Fibroblast of skin of scalp (primary cell): ENCODE results near the gene CD99. TPM values are rescaled to one million over a fixed set of nuclear protein-coding genes. Genes with fewer than 3 reads are reported as not detected.
"Not testable (repeated sequence)": the region's sequence is repeated elsewhere in the genome, so short reads cannot be mapped to it uniquely, and the experiment has no call there.

Experiments used
- DNase-seq: peaks from one replicate; pipeline ENCODE4 v3.0.0-alpha.2; 2013
- polyA plus RNA-seq, 2 experiments: library from polyadenylated mRNA; unstranded; fragments of 120-200 nt; gene quantifications; one replicate each; pipeline ENCODE4 v1.2.1, GENCODE V29; 2013; ENCODE audit not compliant: insufficient read length in 2 of 2

Gene CD99, protein sequence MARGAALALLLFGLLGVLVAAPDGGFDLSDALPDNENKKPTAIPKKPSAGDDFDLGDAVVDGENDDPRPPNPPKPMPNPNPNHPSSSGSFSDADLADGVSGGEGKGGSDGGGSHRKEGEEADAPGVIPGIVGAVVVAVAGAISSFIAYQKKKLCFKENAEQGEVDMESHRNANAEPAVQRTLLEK
- 737 TPM for polyA plus RNA-seq (2013, experiment 1 of 2; ENCODE audit: insufficient read length)
- polyA plus RNA-seq (2013, experiment 2 of 2; ENCODE audit: insufficient read length) = 687 TPM

DNA sequence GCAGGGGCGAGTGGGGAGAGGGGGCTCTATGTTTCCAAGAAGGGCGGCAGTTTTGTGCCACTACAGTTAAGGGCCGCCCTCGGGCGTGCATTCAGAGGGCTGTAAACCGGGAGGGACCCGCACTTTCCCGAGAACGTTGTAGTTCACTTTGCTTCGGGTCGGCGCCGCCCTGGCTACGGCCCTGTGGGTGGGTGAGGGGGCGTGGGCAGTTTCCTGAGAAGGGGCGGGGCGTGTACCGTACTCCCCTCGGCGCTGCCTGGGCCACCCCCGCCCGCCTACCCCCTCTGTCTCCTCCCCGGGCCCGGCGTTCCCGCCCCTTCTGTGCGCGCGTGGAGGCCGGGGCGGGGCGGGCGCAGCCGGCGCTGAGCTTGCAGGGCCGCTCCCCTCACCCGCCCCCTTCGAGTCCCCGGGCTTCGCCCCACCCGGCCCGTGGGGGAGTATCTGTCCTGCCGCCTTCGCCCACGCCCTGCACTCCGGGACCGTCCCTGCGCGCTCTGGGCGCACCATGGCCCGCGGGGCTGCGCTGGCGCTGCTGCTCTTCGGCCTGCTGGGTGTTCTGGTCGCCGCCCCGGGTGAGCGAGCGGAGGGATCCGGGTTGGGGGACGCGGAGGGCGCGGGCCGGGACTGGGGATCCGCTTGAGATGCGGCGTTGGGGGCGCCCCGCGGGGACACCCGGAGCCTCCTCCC, at the start of gene CD99:
Gene CD99, plus strand, starts transcription at position 440 of the 687 bp plus-strand sequence. Its CDS starts 66 bp downstream, at position 506.
- peak; percentile 93 for DNase-seq

DNA sequence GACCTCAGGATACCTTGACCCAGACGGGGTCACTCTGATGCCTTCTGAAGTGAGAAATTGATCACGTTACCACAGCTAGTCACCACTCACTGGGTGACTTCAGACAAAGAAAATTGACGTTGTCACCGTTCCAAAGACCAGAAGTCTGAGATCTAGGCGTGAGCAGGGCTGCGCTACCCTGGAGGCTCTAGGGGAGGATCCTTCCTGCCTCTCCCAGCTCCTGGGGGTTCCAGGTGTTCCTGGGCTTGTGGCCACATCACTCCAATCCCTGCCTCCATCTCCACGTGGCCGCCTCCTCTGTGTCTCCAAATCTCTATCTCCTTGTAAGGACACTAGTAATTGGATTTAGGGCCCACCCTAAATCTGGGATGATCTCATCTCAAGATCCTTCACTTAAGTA, 48.9 kb upstream of the CD99 start:
- DNase-seq = no peak

DNA sequence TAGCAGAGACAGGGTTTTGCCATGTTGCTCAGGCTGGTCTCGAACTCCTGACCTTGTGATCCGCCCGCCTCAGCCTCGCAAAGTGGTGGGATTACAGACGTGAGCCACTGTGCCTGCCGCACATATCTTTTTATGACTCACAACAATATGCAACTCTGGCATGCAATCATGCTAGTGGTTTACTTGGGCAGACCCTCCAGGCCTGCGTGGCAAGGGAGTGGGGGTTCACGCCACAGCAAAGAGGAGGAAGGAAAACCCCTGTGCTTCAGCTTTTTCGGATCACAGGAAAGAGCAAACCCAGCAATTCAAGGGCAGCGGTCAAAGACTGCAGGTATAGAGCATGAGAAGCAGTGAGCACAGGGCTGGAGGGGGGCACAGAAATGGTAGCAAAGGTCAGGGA, 48.3 kb upstream of the CD99 start:
- no peak for DNase-seq

DNA sequence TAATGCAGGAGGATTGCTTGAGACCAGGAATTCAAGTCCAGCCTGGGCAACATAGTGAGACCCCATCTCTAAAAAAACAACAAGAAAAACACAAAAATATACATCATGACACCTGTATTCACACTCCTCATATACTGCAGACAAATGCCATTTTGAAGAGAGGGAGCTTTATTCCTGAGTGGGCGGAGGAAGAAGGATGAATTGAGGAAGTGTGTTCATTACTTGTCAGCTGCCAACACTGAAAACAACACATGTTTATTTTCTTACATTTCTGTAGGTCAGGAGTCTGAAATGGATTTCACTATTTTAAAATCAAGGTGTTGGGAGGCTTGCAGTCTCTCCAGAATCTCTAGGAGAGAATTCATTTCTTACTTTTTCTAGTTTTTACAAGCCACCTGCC, 47.2 kb upstream of the CD99 start:
- no peak for DNase-seq

DNA sequence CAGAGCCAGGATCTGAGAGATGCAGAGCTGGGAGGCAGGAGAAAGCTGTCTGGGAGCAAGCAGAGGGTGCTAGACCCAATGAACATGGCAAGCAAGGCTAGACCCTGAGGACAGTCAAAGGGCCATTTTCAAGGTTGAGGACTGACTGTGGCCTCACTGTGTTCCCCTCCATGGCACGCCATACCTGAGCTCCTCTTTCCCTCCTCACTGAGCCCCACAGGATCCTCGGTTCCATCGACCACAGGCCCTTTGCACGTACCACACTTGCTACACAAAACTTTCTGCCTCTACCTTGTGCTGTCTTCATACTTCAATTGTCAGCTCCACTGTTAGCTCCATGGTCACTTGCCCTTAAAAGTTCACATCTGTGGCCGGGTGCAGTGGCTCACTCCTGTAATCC, 45.5 kb upstream of the CD99 start:
- DNase-seq = no peak

DNA sequence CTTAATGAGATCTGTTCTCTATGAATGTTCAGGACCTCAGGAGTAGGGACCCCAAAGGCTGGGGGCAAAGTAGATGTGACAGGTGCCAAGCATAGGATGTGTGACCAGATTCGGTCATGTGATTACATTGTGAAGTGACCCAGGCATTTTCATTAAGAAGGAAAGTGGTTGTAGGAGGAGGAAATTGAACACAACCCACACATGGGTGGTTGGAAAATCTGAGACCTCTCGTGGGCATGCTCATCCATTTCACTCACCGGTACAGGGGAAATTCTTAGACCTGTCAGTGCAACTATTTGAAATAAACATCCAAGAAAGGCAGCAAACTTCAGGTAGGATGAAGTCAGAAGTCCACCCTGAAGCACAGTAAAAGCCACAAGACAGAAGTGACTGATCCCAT, 43.5 kb upstream of the CD99 start:
- no peak for DNase-seq

DNA sequence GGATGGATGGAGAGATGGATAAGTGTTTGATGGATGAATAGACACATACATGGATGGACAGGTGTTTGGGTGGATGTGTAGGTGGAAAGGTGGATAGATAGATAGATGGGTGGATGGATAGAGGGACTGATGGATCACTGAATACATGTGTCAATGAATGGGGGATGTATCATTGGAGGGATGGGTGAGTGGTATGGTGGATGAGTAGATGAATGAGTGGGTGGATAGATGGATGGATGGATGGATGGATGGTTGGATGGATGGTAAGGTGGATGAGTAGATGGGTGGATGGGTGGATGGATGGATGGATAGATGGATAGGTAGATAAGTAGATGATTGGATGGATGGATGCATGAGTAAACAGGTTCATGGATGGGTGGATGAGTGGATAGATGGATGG, 41.1 kb upstream of the CD99 start:
- DNase-seq = no peak

DNA sequence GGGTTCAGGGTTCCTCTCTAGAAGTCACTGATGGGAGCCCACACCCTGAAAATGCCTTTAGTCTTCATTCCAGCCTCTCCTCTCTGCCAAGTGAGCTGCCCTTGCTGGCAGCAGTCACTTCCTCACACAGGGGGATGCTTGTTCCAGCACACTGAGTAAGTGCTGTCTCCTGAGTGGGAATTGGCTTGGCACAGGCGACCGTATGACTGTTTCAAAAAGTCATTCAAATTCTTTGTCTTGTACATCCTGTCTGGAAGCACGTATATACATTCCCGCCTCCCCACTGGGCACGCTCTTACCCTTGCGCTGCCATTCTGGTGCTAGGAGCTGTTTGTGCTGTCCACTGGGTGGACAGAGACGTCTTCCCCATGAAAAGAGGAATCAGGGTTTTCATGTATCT, 40.2 kb upstream of the CD99 start:
- peak; percentile 61 for DNase-seq

DNA sequence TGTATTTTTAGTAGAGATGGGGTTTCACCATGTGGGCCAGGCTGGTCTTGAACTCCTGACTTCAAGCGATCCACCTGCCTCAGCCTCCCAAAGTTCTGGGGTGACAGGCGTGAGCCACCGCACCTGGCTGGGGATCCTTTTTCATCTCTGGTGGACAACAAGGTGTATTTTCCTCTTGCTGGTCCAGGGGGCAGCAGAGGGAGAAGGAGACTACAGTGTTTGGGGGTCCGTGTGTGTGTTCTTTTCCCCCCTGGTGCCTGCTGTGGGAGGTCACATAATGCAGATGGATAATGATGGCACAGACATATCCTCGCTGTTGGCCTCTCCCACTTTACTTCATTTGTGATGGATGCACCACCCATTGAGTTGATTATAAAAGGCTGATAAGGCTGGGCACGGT, 39.0 kb upstream of the CD99 start:
- no peak for DNase-seq

DNA sequence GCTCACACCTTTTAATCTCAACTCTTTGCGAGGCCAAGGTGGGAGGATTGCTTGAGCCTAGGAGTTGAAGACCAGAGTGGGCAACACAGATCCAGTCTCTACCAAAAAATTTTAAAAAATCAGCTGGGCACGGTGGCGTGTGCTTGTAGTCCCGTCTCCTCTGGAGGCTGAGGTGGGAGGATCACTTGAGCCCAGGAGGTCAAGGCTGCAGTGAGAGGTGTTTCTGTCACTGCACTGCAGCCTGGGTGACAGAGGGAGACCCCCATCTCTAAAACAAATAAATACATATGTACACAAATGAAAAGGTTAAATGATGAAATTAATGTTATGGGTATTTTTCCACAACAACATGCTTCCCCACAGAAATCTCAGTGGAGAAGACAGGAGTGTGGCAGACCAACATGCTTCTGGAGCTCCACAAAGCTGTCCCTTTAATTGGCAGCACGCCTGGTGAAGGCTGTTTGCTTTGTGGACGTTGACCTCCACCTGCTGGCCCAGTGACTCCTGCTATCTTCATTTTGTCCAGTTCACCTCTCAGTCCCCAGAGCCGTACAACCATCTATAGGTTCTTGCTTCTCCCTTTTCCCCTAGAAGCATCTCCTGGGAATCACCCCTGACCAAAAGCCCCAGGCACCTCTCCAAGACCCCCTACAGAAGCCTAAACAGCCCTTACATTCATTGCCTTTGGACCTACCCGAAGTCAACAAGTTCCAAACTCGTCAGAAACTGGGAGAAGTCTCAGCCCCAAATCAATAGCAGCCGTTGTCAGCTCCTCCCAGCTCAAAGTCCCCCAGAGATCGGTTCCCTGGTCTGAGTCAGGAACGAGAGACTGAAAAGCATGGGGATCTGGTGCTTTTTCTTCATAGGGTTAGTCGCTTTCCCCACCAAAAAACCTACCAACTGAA, 36.4 kb upstream of the CD99 start:
- DNase-seq = no peak

DNA sequence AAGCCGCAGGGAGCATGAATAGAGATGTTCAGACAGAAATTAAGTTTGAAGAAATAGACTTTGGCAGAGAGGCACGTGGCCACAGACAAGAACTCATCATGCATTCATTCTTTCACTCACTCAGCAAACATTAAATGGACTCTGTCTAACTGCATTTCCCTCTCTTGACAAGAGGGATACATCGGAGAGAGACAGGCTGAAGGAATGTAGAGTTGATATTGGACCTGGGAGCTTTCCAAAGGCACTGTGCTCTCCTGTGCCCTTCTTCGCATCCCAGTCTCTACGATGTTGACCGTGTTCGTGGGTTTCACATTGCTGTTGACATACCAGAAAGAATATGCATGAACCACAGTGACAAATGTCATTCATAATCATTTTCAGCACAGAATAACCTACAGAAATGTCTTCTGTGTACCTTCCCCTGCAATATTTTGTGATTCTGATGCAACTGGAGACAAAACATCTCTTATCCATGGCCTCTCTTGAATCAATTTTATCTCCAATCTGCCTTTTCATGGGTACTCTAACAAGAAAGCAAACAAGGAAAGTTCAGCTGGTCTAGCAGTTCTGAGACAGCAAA, 34.7 kb upstream of the CD99 start:
- no peak for DNase-seq

DNA sequence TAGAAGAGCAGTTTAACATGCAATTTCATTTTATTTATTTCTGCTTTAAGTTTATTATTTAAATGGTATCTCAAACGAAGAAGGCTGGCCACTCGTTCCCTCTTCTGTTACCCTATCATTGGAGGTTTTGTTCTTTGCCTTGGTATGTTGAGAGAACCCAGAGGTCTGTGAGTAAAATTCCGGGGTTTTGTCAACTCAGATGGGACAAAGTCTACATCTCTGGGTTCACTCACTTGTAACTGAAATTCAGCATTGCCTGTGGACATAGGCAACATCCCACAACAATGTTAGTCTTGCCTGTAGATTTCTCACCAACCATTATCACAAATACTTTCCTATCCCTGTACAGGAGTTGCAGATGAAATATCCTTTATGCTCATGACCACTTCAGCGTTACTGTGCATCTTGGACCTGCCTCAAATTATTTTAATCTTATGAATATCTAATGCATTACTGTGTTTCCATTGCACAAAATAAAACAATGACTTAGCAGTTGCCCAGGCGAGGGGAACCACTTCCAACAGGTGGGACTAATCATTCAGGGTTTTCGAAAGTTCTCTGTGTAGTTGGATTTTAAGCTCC, 33.5 kb upstream of the CD99 start:
- DNase-seq = no peak

DNA sequence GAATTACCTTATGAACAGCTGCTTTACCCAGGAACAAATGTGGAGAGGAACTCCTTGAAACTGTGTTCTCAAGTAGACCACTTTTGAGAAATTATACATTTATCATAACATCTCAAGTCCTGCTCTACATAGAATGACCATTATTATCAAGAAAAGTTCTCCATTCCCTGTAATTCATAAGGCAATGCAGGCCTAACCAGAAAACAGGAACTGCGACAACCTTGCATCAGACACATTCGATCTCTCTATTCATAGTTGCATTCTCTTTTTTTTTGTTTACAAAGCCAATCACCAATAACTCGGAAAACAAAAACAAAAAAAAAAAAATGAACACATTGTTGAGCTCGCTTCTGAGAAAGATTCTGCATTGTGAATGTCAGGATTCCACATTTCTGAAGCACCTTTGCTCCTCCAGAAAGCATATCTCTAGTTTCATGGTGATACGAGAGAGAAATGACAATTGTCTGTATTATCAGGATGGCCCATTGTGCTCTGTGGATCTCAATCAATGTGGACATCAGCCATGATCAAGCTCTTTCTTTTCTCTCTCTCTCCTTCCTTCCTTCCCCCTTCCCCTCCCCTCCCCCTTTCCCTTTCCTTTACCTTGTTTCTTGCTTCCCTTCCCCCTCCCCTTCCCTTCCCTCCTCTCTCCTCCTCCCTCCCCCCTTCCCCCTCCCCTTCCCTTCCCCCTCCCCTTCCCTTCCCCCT, 32.4 kb upstream of the CD99 start:
- no peak for DNase-seq

DNA sequence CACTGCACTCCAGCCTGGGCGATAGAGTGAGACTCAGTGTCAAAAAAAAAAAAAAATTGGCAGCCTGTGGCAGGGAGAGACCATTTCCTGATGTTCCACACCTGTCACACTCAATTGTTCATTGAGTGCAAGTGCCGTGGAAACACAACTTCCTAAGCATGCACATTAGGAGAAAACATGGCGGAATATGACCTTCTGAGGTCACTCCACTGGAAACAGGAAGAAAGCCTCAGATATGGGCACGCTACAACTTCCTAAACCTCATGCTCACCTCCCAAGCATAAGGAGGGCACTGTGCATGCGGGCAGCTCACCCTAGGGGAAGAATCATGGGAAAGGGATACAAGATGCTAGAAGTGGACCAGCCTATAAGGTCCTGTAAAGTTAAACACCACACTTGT, 28.5 kb upstream of the CD99 start:
- DNase-seq = no peak

DNA sequence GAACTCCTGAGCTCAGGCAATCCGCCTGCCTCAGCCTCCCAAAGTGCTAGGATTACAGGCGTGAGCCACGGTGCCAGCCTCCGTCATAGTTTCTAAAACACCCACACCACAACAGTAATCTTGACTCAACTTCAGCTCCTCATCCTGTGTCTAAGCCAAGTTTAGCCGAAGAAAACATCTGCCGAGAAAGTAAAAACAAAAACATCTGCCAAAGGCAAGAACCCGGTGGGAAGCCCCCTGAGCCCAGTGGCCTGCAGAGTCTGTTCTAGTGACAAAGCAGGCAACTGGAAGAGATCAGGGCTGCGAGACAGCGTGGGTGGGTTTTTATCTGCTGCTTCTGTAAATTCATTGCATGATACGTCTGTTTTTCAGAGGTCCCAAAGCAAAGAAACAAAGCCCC, 26.6 kb upstream of the CD99 start:
- DNase-seq = peak; percentile 47

DNA sequence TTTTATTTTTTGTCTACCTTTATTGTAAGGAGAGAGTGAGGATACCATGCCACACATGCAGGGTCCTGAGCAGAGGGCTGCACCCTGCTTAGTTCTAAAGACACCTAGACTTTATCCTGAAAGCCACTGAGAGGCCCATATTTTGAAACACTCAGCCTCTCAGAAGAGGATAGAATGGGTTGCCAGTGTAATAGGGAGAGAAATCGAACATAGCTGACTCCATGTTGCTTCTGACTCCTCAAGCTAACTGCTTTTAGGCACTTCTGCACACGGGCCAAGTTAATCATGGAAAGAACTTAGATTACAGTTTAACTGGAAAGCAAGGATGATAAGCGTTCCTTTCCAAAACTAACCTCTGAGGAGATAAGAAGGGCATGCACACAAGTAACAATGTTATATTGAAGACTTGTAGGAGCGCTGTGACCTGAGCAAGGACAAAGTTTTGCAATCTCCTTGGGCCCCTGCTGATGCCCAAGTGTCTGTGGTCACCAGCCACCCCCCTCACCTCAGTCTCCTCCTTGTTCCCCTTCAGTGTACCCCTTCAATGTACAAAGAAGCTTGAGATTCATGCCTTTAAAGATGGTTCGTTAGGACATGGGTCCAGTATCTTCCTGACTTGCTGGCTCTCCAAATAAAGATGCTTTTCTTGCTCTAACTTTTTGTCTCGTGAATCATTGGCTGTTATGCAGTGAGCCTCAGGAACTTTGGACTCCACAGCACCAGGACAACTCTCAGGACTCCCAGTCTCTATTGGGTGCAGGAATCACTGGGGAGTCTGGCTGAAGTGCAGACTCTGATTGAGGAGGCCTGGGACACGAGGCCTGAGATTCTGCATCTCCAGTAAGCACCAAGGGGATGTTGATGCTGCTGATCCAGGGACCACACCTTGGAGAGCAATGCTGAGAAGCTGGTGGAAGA, 25.4 kb upstream of the CD99 start:
- DNase-seq = no peak

DNA sequence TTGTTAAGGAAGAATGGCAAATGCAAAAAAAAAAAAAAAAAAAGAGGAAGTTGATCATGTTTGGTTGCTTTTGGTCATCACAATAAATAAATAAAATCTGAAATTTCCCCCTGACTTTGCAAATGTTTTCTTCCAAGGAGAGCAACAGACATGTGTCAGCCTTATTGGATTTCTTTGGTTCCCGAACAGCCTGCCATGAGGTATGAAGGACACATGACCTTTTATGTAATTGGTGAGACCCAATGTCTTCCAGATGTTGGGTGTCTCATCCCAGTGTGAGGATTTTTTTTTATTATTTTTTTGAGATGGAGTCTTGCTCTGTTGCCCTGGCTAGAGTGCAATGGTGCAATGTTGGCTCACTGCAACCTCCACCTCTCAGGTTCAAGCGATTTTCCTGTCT, 24.6 kb upstream of the CD99 start:
- no peak for DNase-seq

DNA sequence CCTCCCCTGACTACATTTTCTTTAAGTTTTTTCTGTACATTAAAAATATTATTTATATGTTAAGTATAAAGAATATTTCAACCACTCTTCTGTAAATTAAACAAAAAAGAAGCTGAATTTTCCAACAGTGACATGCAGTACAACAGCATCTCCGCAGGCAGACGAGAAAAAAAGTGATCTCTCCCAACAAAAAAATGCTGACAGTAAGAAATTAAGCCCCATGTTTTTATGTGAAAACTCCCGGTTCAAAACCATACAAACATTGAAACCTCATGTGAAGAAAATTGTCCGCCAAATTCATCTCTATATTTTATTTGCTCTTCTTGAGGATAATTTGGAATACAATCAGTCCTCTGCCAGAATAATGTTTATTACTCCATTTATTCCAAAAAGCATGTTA, 20.1 kb upstream of the CD99 start:
- no peak for DNase-seq

DNA sequence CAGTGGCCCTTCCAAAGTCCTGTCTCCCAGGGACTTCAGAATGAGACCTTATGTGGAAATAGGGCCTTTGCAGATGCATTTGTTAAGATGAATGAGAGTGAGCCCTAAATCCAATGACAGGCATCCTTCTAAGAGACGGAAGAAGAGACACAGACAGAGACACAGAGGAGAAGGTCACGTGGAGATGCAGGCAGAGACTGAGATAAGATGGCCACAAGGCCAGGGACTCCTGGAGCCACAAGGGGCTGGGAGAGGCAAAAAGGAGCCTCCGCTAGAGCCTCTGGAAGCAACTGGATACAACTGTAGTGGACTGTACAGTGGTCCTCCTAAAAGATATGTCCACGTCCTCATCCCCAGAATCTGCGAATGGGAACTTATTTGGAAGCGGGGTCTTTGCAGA, 19.0 kb upstream of the CD99 start:
- DNase-seq = no peak

DNA sequence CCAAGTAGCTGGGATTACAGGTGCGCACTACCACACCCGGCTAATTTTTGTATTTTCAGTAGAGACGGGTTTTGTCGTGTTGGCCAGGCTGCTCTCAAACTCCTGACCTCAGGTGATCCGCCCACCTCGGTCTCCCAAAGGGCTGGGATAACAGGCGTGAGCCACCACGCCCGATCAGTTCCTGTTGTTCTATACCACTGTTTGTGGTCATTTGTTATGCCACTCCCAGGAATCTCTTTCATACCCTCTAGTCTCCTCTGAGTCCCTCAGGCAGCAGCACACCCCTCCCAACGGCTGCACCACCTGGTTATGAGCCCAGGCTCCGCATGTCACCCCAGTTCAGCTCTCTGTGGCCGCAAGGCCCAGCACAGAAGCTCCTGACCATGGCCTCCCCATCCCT, 17.5 kb upstream of the CD99 start:
- DNase-seq = no peak

DNA sequence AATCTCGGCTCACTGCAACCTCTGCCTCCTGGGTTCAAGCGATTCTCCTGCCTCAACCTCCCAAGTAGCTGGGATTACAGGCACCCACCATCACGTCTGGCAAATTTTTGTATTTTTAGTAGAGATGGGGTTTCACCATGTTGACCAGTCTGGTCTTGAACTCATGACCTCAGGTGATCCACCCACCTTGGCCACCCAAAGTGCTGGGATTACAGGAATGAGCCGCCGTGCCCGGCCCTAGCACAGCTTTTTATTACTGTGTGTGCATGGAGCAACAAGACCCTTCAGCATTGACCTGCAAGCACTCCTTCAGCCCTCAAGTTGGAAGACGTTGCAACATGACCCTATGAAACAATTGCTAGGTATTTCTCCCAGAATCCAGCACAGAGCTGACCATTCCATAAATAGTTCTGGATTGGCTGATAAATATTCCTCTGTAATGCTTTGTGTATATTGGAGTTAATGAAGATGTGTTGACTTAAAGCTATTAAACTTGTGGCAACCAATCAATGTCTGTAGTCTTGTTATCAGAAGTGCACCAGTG, 15.4 kb upstream of the CD99 start:
- DNase-seq = not testable (repeated sequence)
